OCI-LY3 (cell line): ENCODE measurements around the gene SHISA2.
"Not testable (repeated sequence)": the region's sequence is repeated elsewhere in the genome, so short reads cannot be mapped to it uniquely, and the experiment has no call there.

Experiments used
- CTCF ChIP-seq: fragments of 200-600, 300-600 bp; sonication (generic); IDR thresholded peaks from 2 replicates; pipeline ENCODE4 v1.5.1; 2014; ENCODE audit warnings: antibody characterized with exemption, low read length, low read depth
- EZH2phosphoT487 ChIP-seq: fragments of 200-600 bp; shearing (Covaris generic); IDR thresholded peaks from 2 replicates; pipeline ENCODE4 v1.6.1; 2018; ENCODE audit warnings: antibody characterized with exemption, mixed run types, low read depth

GRCh38 chr13:26072335-26072734 lies 20.5 kb upstream of the SHISA2 start:
- not testable (repeated sequence) for TF ChIP-seq CTCF, EZH2phosphoT487
